ENCODE measurements around the gene ARHGAP33.

ARHGAP33 gene, protein sequence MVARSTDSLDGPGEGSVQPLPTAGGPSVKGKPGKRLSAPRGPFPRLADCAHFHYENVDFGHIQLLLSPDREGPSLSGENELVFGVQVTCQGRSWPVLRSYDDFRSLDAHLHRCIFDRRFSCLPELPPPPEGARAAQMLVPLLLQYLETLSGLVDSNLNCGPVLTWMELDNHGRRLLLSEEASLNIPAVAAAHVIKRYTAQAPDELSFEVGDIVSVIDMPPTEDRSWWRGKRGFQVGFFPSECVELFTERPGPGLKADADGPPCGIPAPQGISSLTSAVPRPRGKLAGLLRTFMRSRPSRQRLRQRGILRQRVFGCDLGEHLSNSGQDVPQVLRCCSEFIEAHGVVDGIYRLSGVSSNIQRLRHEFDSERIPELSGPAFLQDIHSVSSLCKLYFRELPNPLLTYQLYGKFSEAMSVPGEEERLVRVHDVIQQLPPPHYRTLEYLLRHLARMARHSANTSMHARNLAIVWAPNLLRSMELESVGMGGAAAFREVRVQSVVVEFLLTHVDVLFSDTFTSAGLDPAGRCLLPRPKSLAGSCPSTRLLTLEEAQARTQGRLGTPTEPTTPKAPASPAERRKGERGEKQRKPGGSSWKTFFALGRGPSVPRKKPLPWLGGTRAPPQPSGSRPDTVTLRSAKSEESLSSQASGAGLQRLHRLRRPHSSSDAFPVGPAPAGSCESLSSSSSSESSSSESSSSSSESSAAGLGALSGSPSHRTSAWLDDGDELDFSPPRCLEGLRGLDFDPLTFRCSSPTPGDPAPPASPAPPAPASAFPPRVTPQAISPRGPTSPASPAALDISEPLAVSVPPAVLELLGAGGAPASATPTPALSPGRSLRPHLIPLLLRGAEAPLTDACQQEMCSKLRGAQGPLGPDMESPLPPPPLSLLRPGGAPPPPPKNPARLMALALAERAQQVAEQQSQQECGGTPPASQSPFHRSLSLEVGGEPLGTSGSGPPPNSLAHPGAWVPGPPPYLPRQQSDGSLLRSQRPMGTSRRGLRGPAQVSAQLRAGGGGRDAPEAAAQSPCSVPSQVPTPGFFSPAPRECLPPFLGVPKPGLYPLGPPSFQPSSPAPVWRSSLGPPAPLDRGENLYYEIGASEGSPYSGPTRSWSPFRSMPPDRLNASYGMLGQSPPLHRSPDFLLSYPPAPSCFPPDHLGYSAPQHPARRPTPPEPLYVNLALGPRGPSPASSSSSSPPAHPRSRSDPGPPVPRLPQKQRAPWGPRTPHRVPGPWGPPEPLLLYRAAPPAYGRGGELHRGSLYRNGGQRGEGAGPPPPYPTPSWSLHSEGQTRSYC

DNA sequence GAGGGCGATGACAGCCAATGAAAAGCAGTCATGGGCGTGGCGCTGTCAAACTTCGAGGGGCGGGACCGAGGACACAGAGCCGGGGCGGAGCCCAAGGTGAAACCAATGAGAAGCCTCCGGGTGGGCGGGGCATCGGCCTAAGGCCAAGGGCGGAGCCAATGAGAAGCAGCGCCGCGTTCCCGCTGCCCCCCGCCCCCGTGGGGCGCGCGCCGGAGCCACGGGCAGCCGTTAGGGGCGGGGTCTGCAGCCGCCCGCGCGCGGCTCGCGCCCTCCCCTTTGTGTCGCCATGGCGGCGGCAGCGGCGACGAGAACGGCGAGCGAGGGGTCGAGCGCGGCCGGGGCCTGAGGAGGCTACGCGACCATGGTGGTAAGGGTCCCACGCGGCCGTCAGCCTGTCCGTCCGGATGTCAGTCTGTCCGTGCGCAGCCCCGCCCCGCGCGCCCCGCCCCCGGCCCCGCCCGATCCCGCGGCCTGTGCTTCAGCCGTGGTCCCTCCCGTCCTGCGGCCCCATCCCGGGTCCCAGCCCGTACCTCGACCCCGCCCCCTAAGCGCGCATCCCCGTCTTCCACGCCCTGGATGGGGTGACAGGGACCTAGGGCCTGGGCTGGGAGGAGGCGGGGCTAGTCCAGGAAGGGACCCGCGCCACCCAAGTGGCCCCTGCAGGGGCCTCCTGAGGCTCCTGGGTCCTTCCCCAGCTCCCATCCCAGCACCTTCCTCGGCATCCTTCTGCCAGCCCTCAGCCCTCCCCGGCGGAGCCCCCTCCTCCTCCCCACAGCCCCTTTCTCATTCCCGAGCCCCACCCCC lies at the start of gene ARHGAP33:
Gene ARHGAP33, plus strand, starts transcription at position 267 of the 804 bp plus-strand sequence. Its CDS starts 95 bp downstream, at position 362.
- H3K4me2 ChIP-seq: peak within 1 kb of the TSS; percentile 74
- TF ChIP-seq, protein P1, sequence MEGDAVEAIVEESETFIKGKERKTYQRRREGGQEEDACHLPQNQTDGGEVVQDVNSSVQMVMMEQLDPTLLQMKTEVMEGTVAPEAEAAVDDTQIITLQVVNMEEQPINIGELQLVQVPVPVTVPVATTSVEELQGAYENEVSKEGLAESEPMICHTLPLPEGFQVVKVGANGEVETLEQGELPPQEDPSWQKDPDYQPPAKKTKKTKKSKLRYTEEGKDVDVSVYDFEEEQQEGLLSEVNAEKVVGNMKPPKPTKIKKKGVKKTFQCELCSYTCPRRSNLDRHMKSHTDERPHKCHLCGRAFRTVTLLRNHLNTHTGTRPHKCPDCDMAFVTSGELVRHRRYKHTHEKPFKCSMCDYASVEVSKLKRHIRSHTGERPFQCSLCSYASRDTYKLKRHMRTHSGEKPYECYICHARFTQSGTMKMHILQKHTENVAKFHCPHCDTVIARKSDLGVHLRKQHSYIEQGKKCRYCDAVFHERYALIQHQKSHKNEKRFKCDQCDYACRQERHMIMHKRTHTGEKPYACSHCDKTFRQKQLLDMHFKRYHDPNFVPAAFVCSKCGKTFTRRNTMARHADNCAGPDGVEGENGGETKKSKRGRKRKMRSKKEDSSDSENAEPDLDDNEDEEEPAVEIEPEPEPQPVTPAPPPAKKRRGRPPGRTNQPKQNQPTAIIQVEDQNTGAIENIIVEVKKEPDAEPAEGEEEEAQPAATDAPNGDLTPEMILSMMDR (conservative IDR thresholded peaks at IDR 0.05; ENCODE audit: low read depth, low read length): no peak
- H3K4me1 ChIP-seq (ENCODE audit: low read depth, poor library complexity, severe bottlenecking): peaks cover 10% of the 10 kb centered on the region
- H4K20me1 ChIP-seq (ENCODE audit: insufficient read depth): no peaks in the 10 kb centered on the region
- no peak within 1 kb of the TSS; the same call in 1 of the 2 replicates for H3K9ac ChIP-seq
- no peaks in the 10 kb centered on the region for H3K36me3 ChIP-seq (ENCODE audit: insufficient read depth)
- H3K27me3 ChIP-seq (ENCODE audit: insufficient read depth, low read depth): no peaks in the 10 kb centered on the region
- peak within 1 kb of the TSS; percentile 44; the same call in 1 of the 2 replicates for H2AFZ ChIP-seq (ENCODE audit: low read depth)
- H3K79me2 ChIP-seq (ENCODE audit: insufficient read depth, low read depth): 0 out of 2 replicates have a peak, but pooled peaks cover 8% of the 10 kb centered on the region
- no peak within 1 kb of the TSS for H3K4me3 ChIP-seq (IDR thresholded peaks at IDR 0.05; ENCODE audit: insufficient read depth, low read depth, low read length)
- no peak within 1 kb of the TSS for H3K27ac ChIP-seq

DNA sequence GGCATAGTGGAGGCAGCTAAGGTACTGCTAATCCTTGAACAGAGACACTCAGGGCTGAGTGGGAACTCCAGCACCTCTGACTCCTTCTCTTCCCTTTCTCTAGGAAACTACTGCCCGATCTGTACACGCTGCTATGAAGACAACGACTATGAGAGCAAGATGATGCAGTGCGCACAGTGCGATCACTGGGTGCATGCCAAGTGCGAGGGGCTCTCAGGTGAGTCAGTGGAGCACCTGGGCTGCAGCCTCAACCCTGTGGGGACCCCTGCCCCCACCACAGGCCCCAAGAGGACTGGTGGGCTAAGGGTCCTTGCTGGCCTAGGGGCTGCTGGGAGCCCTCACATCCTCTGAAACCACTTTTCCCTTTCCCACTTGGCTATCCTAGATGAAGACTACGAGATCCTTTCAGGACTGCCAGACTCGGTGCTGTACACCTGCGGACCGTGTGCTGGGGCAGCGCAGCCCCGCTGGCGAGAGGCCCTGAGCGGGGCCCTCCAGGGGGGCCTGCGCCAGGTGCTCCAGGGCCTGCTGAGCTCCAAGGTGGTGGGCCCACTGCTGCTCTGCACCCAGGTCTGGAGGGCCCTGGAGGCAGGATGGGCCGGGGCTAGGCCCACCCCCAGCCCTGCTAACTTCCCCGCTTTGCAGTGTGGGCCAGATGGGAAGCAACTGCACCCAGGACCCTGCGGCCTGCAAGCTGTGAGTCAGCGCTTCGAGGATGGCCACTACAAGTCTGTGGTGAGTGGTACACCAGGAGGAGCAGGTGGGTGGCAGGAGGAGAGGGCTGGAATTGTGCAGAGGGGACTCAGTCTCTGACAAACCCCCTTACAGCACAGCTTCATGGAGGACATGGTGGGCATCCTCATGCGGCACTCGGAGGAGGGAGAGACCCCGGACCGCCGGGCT lies 48.1 kb upstream of the ARHGAP33 start:
- H3K4me2 ChIP-seq: no peak overlapping the region
- H2AFZ ChIP-seq (ENCODE audit: low read depth): no peak overlapping the region
- TF ChIP-seq, protein P1 (conservative IDR thresholded peaks at IDR 0.05; ENCODE audit: low read depth, low read length): no peak
- no peaks in the 10 kb centered on the region for H3K4me1 ChIP-seq (ENCODE audit: low read depth, poor library complexity, severe bottlenecking)
- no peaks in the 10 kb centered on the region for H3K27me3 ChIP-seq (ENCODE audit: insufficient read depth, low read depth)
- H3K9ac ChIP-seq: no peak overlapping the region
- H4K20me1 ChIP-seq (ENCODE audit: insufficient read depth): no peaks in the 10 kb centered on the region
- no peak overlapping the region for H3K4me3 ChIP-seq (IDR thresholded peaks at IDR 0.05; ENCODE audit: insufficient read depth, low read depth, low read length)
- no peak overlapping the region for H3K27ac ChIP-seq
- H3K36me3 ChIP-seq (ENCODE audit: insufficient read depth): peaks cover 5% of the 10 kb centered on the region; the same call in 1 of the 2 replicates
- H3K79me2 ChIP-seq (ENCODE audit: insufficient read depth, low read depth): peaks cover 3% of the 10 kb centered on the region; the same call in 1 of the 2 replicates

DNA sequence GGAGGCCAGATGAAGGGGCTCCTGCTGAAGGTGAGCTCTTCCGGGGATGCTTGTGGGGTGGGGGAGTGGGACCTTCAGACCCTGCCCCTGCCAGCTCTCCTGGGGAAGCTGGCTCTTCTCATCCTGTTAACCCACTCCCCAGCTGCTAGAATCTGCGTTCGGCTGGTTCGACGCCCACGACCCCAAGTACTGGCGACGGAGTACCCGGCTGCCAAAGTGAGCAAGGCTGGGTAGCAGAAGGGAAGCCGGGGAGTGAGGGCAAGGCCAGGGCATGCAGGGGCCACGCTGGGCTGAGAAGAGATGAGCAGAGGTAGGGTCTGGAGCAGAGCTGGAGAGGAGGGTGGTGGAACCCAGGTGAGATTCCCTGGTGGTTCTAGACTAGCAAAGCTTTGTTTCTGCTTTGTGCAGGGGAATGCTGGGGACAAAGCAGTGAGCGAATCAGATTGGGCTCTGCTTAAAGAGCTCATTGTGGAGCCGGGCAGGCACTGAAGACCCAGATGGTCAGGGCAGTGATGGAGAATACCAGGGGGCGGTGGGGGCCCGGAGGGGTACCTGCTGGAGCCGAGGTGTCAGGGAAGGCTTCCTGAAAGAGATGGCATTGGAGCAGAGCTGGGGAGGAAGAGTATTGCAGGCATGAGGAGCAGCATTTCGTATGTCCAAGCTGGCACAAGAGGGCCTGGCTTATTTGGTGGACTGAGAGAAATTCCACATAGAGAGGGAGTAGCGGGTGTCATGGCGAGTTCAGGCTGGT lies 47.2 kb upstream of the ARHGAP33 start:
- Histone ChIP-seq H4K20me1 (ENCODE audit: insufficient read depth) (no peaks in the 10 kb centered on the region), H3K36me3 (ENCODE audit: insufficient read depth) (peaks cover 5% of the 10 kb centered on the region; the same call in 1 of the 2 replicates), H3K4me1 (ENCODE audit: low read depth, poor library complexity, severe bottlenecking) (no peaks in the 10 kb centered on the region)

More for the DNA sequence above, 47.2 kb upstream of the ARHGAP33 start:
- H3K4me2 ChIP-seq: no peak overlapping the region
- H2AFZ ChIP-seq (ENCODE audit: low read depth): no peak overlapping the region
- TF ChIP-seq, protein P1 (conservative IDR thresholded peaks at IDR 0.05; ENCODE audit: low read depth, low read length): no peak
- H3K4me3 ChIP-seq (IDR thresholded peaks at IDR 0.05; ENCODE audit: insufficient read depth, low read depth, low read length): no peak overlapping the region
- H3K79me2 ChIP-seq (ENCODE audit: insufficient read depth, low read depth): 0 out of 2 replicates have a peak, but pooled peaks cover 3% of the 10 kb centered on the region
- no peak overlapping the region for H3K9ac ChIP-seq
- no peaks in the 10 kb centered on the region for H3K27me3 ChIP-seq (ENCODE audit: insufficient read depth, low read depth)
- H3K27ac ChIP-seq: no peak overlapping the region

Measured in KMS-11 (cell line).